H9 (cell line): ENCODE data around the gene HOXB8. TPM values are rescaled to one million over a fixed set of nuclear protein-coding genes. Genes with fewer than 3 reads are reported as not detected.

Experiments used
- DNase-seq: peaks from one replicate; pipeline ENCODE4 v3.0.0-alpha.2; 2017
- H2AFZ ChIP-seq: one replicate; pipeline ENCODE4 v1.6.1; 2013; ENCODE audit warnings: mild to moderate bottlenecking, low read length, control low read depth, moderate library complexity
- H2AK5ac ChIP-seq: 2 replicates; pipeline ENCODE4 v1.6.1; 2013; ENCODE audit warnings: low read length, control low read depth, mixed read lengths; ENCODE audit not compliant: insufficient read length
- H2BK120ac ChIP-seq: one replicate; pipeline ENCODE4 v1.6.1; 2013; ENCODE audit warnings: low read depth, mild to moderate bottlenecking, low read length, control low read depth, inconsistent platforms; ENCODE audit not compliant: poor library complexity, severe bottlenecking
- H2BK12ac ChIP-seq: 2 replicates; pipeline ENCODE4 v1.6.1; 2013; ENCODE audit warnings: low read length, control low read depth, mixed read lengths, low read depth; ENCODE audit not compliant: insufficient read length
- H2BK15ac ChIP-seq: 2 replicates; pipeline ENCODE4 v1.6.1; 2013; ENCODE audit warnings: low read depth, low read length, control low read depth
- H2BK20ac ChIP-seq: one replicate; pipeline ENCODE4 v1.6.1; 2013; ENCODE audit warnings: low read depth, mild to moderate bottlenecking, low read length, control low read depth, inconsistent platforms; ENCODE audit not compliant: poor library complexity, severe bottlenecking
- H2BK5ac ChIP-seq: 2 replicates; pipeline ENCODE4 v1.6.1; 2013; ENCODE audit warnings: low read length, control low read depth, mixed read lengths; ENCODE audit not compliant: insufficient read length
- H3K14ac ChIP-seq: 2 replicates; pipeline ENCODE4 v1.6.1; 2013; ENCODE audit warnings: low read length, control low read depth; ENCODE audit not compliant: insufficient read depth
- H3K18ac ChIP-seq: 2 replicates; pipeline ENCODE4 v1.6.1; 2013; ENCODE audit warnings: low read depth, mild to moderate bottlenecking, mixed read lengths, low read length, control low read depth; ENCODE audit not compliant: insufficient read length
- H3K23ac ChIP-seq: 2 replicates; pipeline ENCODE4 v1.6.1; 2013; ENCODE audit warnings: low read length, control low read depth, mixed read lengths, low read depth; ENCODE audit not compliant: insufficient read length
- H3K23me2 ChIP-seq: 2 replicates; pipeline ENCODE4 v1.6.1; 2013; ENCODE audit warnings: low read depth, mild to moderate bottlenecking, mixed read lengths, low read length, control low read depth; ENCODE audit not compliant: insufficient read length, poor library complexity, severe bottlenecking
- H3K27ac ChIP-seq: 2 replicates; pipeline ENCODE4 v1.5.1; 2013; ENCODE audit warnings: low read length, control low read depth, mixed read lengths, low read depth; ENCODE audit not compliant: insufficient read length
- H3K27me3 ChIP-seq: 2 replicates; pipeline ENCODE4 v1.6.1; 2013; ENCODE audit warnings: low read length, control low read depth, inconsistent platforms; ENCODE audit not compliant: insufficient read depth
- H3K4ac ChIP-seq: 2 replicates; pipeline ENCODE4 v1.6.1; 2013; ENCODE audit warnings: low read depth, mild to moderate bottlenecking, control low read depth, inconsistent platforms, low read length, moderate library complexity
- H3K4me1 ChIP-seq: 2 replicates; pipeline ENCODE4 v1.6.1; 2013; ENCODE audit warnings: low read length, control low read depth, inconsistent platforms; ENCODE audit not compliant: insufficient read depth
- H3K4me2 ChIP-seq: 2 replicates; pipeline ENCODE4 v1.6.1; 2013; ENCODE audit warnings: low read length, control low read depth, mixed read lengths; ENCODE audit not compliant: insufficient read length, insufficient read depth
- H3K56ac ChIP-seq: 2 replicates; pipeline ENCODE4 v1.6.1; 2013; ENCODE audit warnings: low read depth, mild to moderate bottlenecking, mixed read lengths, low read length, control low read depth; ENCODE audit not compliant: insufficient read length
- H3K79me1 ChIP-seq: 2 replicates; pipeline ENCODE4 v1.6.1; 2013; ENCODE audit warnings: low read depth, mild to moderate bottlenecking, moderate library complexity, low read length, control low read depth, inconsistent platforms; ENCODE audit not compliant: insufficient read depth, poor library complexity, severe bottlenecking
- H3K79me2 ChIP-seq: 2 replicates; pipeline ENCODE4 v1.6.1; 2013; ENCODE audit warnings: low read length, control low read depth, inconsistent platforms; ENCODE audit not compliant: insufficient read depth
- H3K9ac ChIP-seq: 2 replicates; pipeline ENCODE4 v1.6.1; 2013; ENCODE audit warnings: low read length, control low read depth, mixed read lengths; ENCODE audit not compliant: insufficient read length; ENCODE audit errors: extremely low read depth
- H3K9me3 ChIP-seq: one replicate; pipeline ENCODE4 v1.6.1; 2013; ENCODE audit warnings: low read depth, low read length, inconsistent platforms; ENCODE audit not compliant: control insufficient read depth
- H3T11ph ChIP-seq: one replicate; pipeline ENCODE4 v1.6.1; 2013; ENCODE audit warnings: mild to moderate bottlenecking, low read length, control low read depth, inconsistent platforms
- H4K20me1 ChIP-seq: one replicate; pipeline ENCODE4 v1.6.1; 2013; ENCODE audit not compliant: control insufficient read depth, insufficient read length, insufficient read depth
- H4K5ac ChIP-seq: 2 replicates; pipeline ENCODE4 v1.6.1; 2013; ENCODE audit warnings: low read depth, mild to moderate bottlenecking, mixed read lengths, low read length, control low read depth; ENCODE audit not compliant: insufficient read length
- H4K8ac ChIP-seq: replicated peaks from 2 replicates; pipeline ENCODE4 v1.6.1; 2013; ENCODE audit warnings: low read length, control low read depth, mixed read lengths, low read depth; ENCODE audit not compliant: insufficient read length
- H4K91ac ChIP-seq: 2 replicates; pipeline ENCODE4 v1.6.1; 2013; ENCODE audit warnings: low read depth, mild to moderate bottlenecking, moderate library complexity, mixed read lengths, low read length, control low read depth; ENCODE audit not compliant: insufficient read length
- H3K27ac Mint-ChIP-seq, 3 experiments: 2 replicates in 2 of 3; 3 replicates in 1 of 3; pipeline ENCODE4 v1.8.0; 2020 to 2021; ENCODE audit warnings: mixed read lengths in 3 of 3, mild to moderate bottlenecking in 1 of 3, moderate library complexity in 1 of 3
- H3K27me3 Mint-ChIP-seq: 2 replicates; pipeline ENCODE4 v1.8.0; 2021; ENCODE audit warnings: low read depth, mild to moderate bottlenecking, moderate library complexity, mixed read lengths
- H3K36me3 Mint-ChIP-seq, 3 experiments: 2 replicates in 2 of 3; 3 replicates in 1 of 3; pipeline ENCODE4 v1.8.0; 2020 to 2021; ENCODE audit warnings: low read depth in 3 of 3, mixed read lengths in 3 of 3; ENCODE audit not compliant: insufficient read depth in 1 of 3
- H3K4me1 Mint-ChIP-seq, 2 experiments: 2 replicates each; pipeline ENCODE4 v1.8.0; 2020; ENCODE audit warnings: mixed read lengths in 2 of 2
- H3K4me3 Mint-ChIP-seq, 2 experiments: 2 replicates in 1 of 2; 3 replicates in 1 of 2; pipeline ENCODE4 v1.8.0; 2020 to 2021; ENCODE audit warnings: mild to moderate bottlenecking in 2 of 2, mixed read lengths in 2 of 2, moderate library complexity in 1 of 2
- H3K9me3 Mint-ChIP-seq, 2 experiments: 2 replicates in 1 of 2; 3 replicates in 1 of 2; pipeline ENCODE4 v1.8.0; 2020; ENCODE audit warnings: mild to moderate bottlenecking in 2 of 2, mixed read lengths in 2 of 2, moderate library complexity in 1 of 2
- CTCF ChIP-seq: fragments of 200-600 bp; sonication (generic); conservative IDR thresholded peaks from 3 replicates; pipeline ENCODE4 v1.8.0; 2021; ENCODE audit warnings: antibody characterized with exemption, mild to moderate bottlenecking
- WGBS: extraction: QIAGEN DNeasy Blood & Tissue Kit; methylation state at CpG from one replicate; pipeline ENCODE4 v1.1.7; 2013; ENCODE audit warnings: missing lambda C conversion rate, low lambda C conversion rate, mixed read lengths; ENCODE audit not compliant: insufficient read length; ENCODE audit errors: extremely low coverage; 5-methylcytosine and 5-hydroxymethylcytosine counted together
- total RNA-seq: library from RNA; stranded (reverse); gene quantifications from 2 replicates; pipeline ENCODE4 v1.2.1, GENCODE V29; 2021

HOXB8 gene
- total RNA-seq, 1 experiment from 2014 or later = not detected

- no peaks in the 10 kb centered on the region for H3K9me3 ChIP-seq
- H3K56ac ChIP-seq = no peak overlapping the region
- no peak overlapping the region for H3K4me2 ChIP-seq
- H2BK120ac ChIP-seq = no peak overlapping the region
- Mint-ChIP-seq H3K9me3 (peaks cover 9 to 21% of the 10 kb centered on the region in 2 experiments), H3K27ac (no peak overlapping the region), H3K36me3 (no peaks in the 10 kb centered on the region; a peak in 1 of 7 replicates), H3K4me3 (peak overlapping the region in 1 of 2 experiments; percentile 23; a peak in 1 of 5 replicates), H3K27me3 (peaks cover 100% of the 10 kb centered on the region), H3K4me1 (peaks cover 12 to 25% of the 10 kb centered on the region in 2 experiments)
- H3K18ac ChIP-seq = no peak overlapping the region
- no peak overlapping the region for H2AK5ac ChIP-seq
- WGBS = no CpG with 5 or more reads among the region's 36 CpGs
- no peaks in the 10 kb centered on the region for H4K20me1 ChIP-seq
- no peak overlapping the region for H3K27ac ChIP-seq
- no peak overlapping the region for H3K9ac ChIP-seq
- H3K4me1 ChIP-seq = no peaks in the 10 kb centered on the region
- H4K5ac ChIP-seq = no peak overlapping the region
- no peak overlapping the region for H2AFZ ChIP-seq
- TF ChIP-seq CTCF = no peak
- no peak overlapping the region for H4K91ac ChIP-seq
- peak; percentile 86 for DNase-seq
- no peak overlapping the region for H2BK12ac ChIP-seq
- H3K27me3 ChIP-seq = peaks cover 95% of the 10 kb centered on the region
- H3K4ac ChIP-seq = no peak overlapping the region
- no peak overlapping the region for H3K23ac ChIP-seq
- no peaks in the 10 kb centered on the region for H3K79me1 ChIP-seq
- no peak overlapping the region for H2BK20ac ChIP-seq
- no peak overlapping the region for H3K14ac ChIP-seq
- peaks cover 5% of the 10 kb centered on the region for H3K23me2 ChIP-seq
- no peak overlapping the region for H2BK15ac ChIP-seq
- H3T11ph ChIP-seq = no peak overlapping the region
- no peak overlapping the region for H4K8ac ChIP-seq
- no peak overlapping the region for H2BK5ac ChIP-seq
- H3K79me2 ChIP-seq = no peaks in the 10 kb centered on the region
These were observed 3.2 kb downstream of the HOXB8 start for GRCh38 chr17:48611681-48612455.
